ENCODE data around the gene SOX6.

The SOX6 gene

DNA sequence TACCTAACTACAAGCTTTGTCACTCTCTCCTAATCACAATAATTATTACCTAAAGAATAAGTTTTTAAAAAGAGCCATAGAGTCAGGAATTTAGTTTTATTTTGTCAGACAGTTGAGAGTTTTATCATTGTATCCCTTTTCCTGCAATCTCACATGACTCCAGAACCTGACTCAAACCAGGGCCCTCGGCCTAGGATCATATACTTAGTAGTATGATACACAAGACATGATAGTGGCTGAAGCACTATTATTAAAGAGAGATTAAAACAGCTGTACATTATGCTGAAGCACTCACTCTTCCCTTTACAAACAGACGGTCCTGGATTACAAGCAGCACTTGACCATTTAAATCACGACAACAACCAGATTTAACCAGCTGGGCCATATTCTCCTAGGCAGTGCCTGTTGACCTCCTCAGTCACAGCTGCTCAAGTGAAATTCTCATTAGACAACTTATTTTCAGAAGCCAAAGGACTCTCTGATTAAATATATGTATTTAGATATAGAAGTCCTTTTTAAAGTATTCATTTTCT, 44.0 kb downstream of the SOX6 start:
- no peak for DNase-seq

- DNase-seq: no peak
Observed at GRCh38 chr11:16311831-16312230, 44.5 kb downstream of the SOX6 start.

GRCh38 chr11:16310943-16311342, 45.4 kb downstream of the SOX6 start:
- DNase-seq: no peak

GRCh38 chr11:16309226-16309625, 47.1 kb downstream of the SOX6 start:
- no peak for DNase-seq

- DNase-seq: no peak
Observed at GRCh38 chr11:16301462-16301861, 54.9 kb downstream of the SOX6 start.

DNA sequence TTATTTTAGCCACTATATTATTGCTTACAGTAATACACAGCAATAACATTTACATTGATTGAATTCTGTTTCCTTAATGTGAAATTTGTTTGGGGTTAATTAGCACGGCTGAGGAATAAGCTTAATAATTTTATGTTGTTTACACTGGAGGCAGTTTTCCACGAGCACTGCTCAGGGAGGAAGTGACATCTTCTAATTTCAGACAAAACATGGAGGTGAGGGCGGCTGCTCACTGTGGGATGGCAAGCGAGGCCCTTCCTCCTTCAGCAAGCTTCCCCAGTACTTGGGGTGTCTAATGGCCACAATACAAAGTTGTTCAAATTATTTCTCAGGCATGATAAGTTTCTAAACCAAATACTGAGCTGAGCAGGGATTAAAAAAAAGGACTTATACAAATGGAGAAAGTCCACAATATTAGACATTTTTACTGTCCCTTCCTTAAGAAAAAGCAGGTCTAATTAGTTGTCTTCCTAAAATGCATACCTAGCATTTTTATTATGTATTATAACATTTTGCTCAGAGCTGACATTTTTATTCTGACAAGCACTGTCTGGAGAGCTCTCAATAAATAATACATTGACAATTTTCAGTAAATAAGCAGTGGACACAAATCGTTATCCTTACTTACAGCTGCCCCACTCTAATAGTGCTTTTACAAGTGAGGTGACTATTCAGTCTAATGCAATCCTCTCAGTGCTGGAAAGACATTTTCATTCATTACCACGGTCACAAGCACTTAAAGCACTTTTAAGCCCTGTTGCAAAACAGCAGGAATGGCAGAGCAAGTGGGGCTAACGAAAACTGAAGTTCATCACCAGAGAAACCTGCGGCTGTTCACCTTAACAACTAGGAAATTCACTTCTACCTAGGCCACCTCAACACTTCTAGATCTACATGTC, 56.2 kb downstream of the SOX6 start:
- DNase-seq: no peak

GRCh38 chr11:16299390-16299789, 57.0 kb downstream of the SOX6 start:
- no peak for DNase-seq

DNA sequence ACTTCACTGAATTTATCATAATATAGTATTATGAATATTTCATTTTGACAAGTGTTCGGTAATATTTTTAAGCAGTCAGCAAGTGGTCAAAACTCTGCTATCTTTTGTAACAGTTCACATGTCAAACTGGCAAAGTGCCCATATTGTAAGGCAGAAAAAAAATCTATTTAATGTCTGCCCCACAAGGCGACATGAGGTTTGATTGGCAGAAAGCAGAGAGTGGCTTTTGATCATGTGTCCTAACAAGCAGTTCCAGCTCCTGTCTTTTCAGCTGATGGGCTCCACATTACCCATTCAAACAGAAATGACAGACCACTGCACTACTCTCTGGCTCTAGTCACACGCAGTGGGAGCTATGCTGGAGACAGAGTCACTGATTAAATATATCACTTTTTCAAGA, 59.0 kb downstream of the SOX6 start:
- DNase-seq: no peak

- no peak for DNase-seq
Observed at GRCh38 chr11:16296273-16296672, 60.1 kb downstream of the SOX6 start.

- no peak for DNase-seq
Observed at GRCh38 chr11:16295592-16295991, 60.8 kb downstream of the SOX6 start.

DNA sequence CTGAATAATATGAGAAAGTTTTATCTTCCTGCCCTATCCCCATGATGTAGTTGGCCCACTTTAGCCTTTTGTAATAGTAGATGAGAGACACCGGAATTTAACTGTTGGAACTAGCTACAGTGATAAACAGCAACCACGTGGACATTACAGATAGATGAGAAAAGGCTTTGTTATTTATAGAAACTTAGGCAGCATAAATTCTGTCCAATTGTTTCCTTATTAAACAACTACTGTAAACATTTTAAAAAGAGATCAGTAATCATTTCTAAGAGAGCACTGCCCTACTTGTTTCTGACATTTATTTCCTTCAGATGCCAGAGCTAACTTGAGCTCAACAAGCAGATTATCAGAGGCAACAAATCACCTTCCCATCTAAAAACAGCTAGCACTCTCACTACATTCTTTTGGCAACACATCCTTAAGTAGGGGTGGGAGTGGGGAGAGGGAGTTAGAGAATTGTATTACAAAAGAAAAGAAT, 63.1 kb downstream of the SOX6 start:
- DNase-seq: no peak

DNA sequence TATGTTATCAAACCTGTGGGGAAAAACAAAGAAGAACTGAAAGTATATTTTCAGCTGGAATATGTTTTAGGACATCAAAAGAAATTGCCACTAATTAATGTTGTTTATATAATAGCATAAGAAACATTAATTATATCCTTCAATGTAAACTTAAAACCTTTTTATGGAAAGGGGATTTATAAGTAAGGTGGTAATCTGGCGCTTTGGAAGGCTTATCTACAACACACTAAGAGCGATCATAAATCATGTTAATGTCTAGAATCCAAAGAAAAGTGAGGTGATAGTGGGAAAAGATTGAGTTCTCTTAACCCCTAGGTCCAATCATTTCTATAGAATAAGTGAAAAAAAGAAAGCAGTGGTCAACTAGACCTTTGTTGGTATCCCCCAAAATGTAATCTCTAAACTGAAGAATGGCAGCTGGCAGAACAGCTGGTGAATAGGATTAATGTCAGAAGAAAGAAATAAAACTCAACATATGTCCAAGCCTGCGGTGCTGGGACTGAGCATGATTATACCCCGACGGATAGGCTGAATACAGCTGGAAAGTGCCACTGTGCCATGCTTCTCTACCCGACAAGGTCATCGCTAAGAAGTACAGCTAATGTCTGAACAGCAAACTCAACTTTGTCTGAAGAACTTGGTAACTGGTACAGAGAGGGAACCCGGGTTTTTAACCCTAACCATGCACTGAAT, 64.0 kb downstream of the SOX6 start:
- DNase-seq: no peak

DNA sequence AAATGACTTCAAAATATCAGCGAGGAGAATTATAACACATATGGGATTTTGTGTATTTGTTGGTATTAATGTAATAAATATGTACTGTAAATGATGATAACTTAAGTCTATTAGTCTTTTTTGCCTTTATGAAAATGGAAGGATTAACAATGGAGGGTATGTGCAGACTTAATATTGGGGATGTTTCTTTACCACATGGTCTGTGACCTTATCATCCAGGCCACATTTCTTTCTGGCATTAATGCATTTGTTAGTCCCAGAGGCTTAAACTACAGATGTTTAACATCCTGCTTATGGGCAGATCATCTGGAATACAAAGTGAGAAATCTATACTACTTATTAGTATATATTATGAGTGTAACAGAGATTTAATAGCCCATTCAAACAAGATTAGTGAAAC, 64.6 kb downstream of the SOX6 start:
- DNase-seq: no peak

DNA sequence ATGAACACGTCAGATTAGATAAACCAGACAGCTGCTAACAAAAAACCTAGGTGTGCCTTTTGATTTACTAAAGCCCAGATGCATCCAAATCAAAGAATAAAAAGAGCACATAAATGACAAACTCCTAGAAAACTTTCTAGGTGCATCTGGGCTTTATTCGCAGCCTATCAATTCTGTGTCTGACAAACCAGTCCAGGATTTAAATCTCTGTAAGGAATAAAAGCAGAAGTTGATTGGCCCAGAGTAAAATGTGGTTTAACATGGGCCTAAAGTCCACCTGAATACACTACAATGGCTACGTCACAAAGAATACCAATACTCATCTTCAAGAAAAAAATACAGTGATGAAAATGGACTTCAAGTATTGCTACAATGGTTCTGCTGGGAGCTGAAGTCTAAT, 66.8 kb downstream of the SOX6 start:
- DNase-seq: no peak

GRCh38 chr11:16287630-16288280, 68.6 kb downstream of the SOX6 start:
- no peak for DNase-seq

DNA sequence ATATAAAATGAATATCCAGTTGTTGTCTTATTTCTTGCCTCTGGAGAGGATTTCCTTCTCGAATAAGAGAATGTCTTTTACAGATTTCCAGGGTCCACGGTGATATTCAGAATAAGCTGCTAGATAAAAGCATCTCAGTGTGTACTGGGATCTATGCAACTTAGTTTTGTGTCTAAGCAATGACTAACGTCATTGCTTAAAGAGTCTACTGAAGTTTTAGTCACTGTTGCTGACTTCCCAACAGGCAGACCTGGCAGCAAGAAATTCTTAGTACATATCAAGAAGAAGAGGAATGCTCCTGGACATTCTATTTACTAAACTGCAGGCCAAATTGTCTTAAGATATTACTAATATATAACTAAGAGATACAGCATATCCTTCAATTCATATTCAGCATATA, 70.3 kb downstream of the SOX6 start:
- DNase-seq: no peak

- no peak for DNase-seq
Observed at GRCh38 chr11:16280256-16280682, 76.1 kb downstream of the SOX6 start.

DNA sequence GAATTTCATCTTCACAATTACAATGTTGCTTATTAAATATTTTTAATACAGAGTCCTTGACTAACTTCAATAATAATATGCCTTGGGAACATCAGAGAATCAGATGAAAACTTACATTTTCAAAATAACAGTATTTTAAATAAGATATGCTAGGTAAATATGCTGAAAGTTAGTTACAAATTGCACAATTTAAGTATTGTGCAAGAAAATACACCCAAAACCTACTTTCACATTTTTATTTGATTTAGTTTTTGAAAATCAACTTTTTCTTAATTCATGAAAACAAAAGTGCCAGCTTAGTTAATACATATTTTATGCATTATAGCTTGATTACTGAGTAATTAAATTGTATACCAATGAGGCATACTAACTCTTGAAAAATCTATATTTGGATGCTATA, 76.8 kb downstream of the SOX6 start:
- no peak for DNase-seq

DNA sequence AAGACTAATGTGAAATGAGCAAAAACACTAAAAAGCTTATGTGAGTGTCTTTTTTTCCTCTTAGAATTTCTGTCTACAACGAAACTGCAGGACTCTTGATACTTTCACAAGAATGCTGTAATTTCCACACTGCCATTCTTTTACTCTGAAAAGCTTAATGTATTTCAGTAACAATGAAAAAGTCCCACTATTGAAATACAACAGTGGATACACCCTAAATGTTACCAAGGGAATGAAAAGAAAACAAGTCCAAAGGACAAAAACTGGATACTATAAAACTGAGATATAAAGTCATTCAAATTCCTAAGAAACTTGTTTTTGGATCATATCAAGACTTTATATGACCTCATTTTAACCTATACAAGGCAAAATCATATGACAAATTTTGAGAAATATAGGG, 77.4 kb downstream of the SOX6 start:
- no peak for DNase-seq

- no peak for DNase-seq
Observed at GRCh38 chr11:16278273-16278672, 78.1 kb downstream of the SOX6 start.

- DNase-seq: no peak
Observed at GRCh38 chr11:16276251-16276650, 80.1 kb downstream of the SOX6 start.

- no peak for DNase-seq
Observed at GRCh38 chr11:16271258-16271657, 85.1 kb downstream of the SOX6 start.

DNA sequence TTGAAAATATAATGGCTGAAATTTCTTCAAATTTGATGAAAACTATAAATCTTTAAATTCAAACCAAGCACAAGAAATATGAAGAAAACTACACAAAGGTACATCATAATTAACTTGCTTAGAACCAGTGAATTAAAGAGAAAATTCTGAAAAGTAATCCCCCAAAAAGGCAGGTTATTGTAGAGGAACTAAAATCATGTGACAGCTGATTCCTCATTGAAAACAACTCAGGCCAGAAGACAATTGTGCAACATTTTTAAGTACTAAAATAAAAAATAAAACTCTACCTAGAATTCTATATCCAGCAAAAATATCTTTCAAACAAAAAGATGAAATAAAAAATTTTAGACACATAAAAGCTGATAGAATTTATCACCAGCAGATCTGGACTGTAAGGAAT, 90.3 kb downstream of the SOX6 start:
- no peak for DNase-seq

All from Kasumi-1 (cell line).